Measurements from ENCODE around the gene C1orf87. TPM values are rescaled to one million over a fixed set of nuclear protein-coding genes. Genes with fewer than 3 reads are reported as not detected.
"Not testable (repeated sequence)": the region's sequence is repeated elsewhere in the genome, so short reads cannot be mapped to it uniquely, and the experiment has no call there.

Gene C1orf87
- total and polyA plus RNA-seq, 3 experiments from 2014 or later: not detected

- Mint-ChIP-seq H3K4me3 (no peak overlapping the region), H3K9me3 (no peaks in the 10 kb centered on the region), H3K27ac (no peak overlapping the region), H3K4me1 (peaks cover 2 to 6% (median 3%) of the 10 kb centered on the region in 3 donors), H3K36me3 (peaks cover 0 to 1% (median 0%) of the 10 kb centered on the region in 3 donors), H3K27me3 (peaks cover 13 to 44% of the 10 kb centered on the region in 2 donors)
- H3K27ac ChIP-seq (ENCODE audit: low read depth, low read length): no peak overlapping the region
- ChIA-PET POLR2A (no interaction called here), CTCF (interaction anchor here (1.4 to 2.2 kb wide), 2 partner anchors 9 to 1070 kb away, joined by 5 to 6 read pairs; no protein-coding TSS in a partner anchor)
- H3K4me1 ChIP-seq (ENCODE audit: insufficient read depth, low read length): no peaks in the 10 kb centered on the region
- H3K9me3 ChIP-seq (ENCODE audit: low read length): no peaks in the 10 kb centered on the region
- no peaks in the 10 kb centered on the region for H3K36me3 ChIP-seq (ENCODE audit: insufficient read depth, low read length)
- no peak overlapping the region for H3K4me3 ChIP-seq (ENCODE audit: low read length)
- DNase-seq: no peak
- H3K27me3 ChIP-seq (ENCODE audit: insufficient read depth, low read length, poor library complexity, severe bottlenecking): no peaks in the 10 kb centered on the region
Measured at GRCh38 chr1:59972216-59972927, 101.2 kb downstream of the C1orf87 start.

GRCh38 chr1:59971464-59971911, 102.1 kb downstream of the C1orf87 start:
- Histone ChIP-seq H3K27me3 (ENCODE audit: insufficient read depth, low read length, poor library complexity, severe bottlenecking) (no peaks in the 10 kb centered on the region), H3K4me3 (ENCODE audit: low read length) (no peak overlapping the region), H3K36me3 (ENCODE audit: insufficient read depth, low read length) (no peaks in the 10 kb centered on the region), H3K9me3 (ENCODE audit: low read length) (no peaks in the 10 kb centered on the region), H3K27ac (ENCODE audit: low read depth, low read length) (no peak overlapping the region), H3K4me1 (ENCODE audit: insufficient read depth, low read length) (no peaks in the 10 kb centered on the region)
- POLR2A ChIA-PET: no interaction called here
- DNase-seq: peak in 2 of 5 donors; percentile 7 to 47
- no peaks in the 10 kb centered on the region for H3K36me3 Mint-ChIP-seq
- peak overlapping the region in 1 of 8 donors; percentile 30 for H3K27ac Mint-ChIP-seq
- H3K9me3 Mint-ChIP-seq: no peaks in the 10 kb centered on the region
- CTCF ChIA-PET: interaction anchor here (0.5 to 2.2 kb wide), 6 partner anchors 8 to 1882 kb away, joined by 3 to 6 read pairs (median 4); no protein-coding TSS in a partner anchor
- H3K27me3 Mint-ChIP-seq: peaks cover 13 to 39% of the 10 kb centered on the region in 2 donors
- H3K4me1 Mint-ChIP-seq: peaks cover 2 to 6% (median 3%) of the 10 kb centered on the region in 3 donors
- no peak overlapping the region for H3K4me3 Mint-ChIP-seq

GRCh38 chr1:59969542-59970175, 103.9 kb downstream of the C1orf87 start:
- DNase-seq; H3K9me3 ChIP-seq (ENCODE audit: low read length); H3K4me3 ChIP-seq (ENCODE audit: low read length); H3K27ac Mint-ChIP-seq; H3K9me3 Mint-ChIP-seq; H3K36me3 ChIP-seq (ENCODE audit: insufficient read depth, low read length); H3K36me3 Mint-ChIP-seq; H3K4me3 Mint-ChIP-seq; H3K4me1 ChIP-seq (ENCODE audit: insufficient read depth, low read length); H3K27me3 ChIP-seq (ENCODE audit: insufficient read depth, low read length, poor library complexity, severe bottlenecking); H3K4me1 Mint-ChIP-seq; POLR2A ChIA-PET; H3K27ac ChIP-seq (ENCODE audit: low read depth, low read length): not testable (repeated sequence)
- CTCF ChIA-PET: interaction anchor here (1.0 to 2.0 kb wide), 2 partner anchors 10 to 22 kb away, joined by 3 to 5 read pairs; no protein-coding TSS in a partner anchor
- peaks cover 6 to 24% of the 10 kb centered on the region in 2 donors for H3K27me3 Mint-ChIP-seq

GRCh38 chr1:59968746-59969145, 104.8 kb downstream of the C1orf87 start:
- H3K9me3 ChIP-seq (ENCODE audit: low read length); POLR2A ChIA-PET; H3K27me3 ChIP-seq (ENCODE audit: insufficient read depth, low read length, poor library complexity, severe bottlenecking); H3K4me3 ChIP-seq (ENCODE audit: low read length); DNase-seq; H3K4me1 ChIP-seq (ENCODE audit: insufficient read depth, low read length); H3K27ac ChIP-seq (ENCODE audit: low read depth, low read length); H3K9me3 Mint-ChIP-seq; CTCF ChIA-PET; H3K4me1 Mint-ChIP-seq; H3K4me3 Mint-ChIP-seq; H3K36me3 Mint-ChIP-seq; H3K36me3 ChIP-seq (ENCODE audit: insufficient read depth, low read length): not testable (repeated sequence)
- peaks cover 6 to 18% of the 10 kb centered on the region in 2 donors for H3K27me3 Mint-ChIP-seq
- peak overlapping the region in 1 of 8 donors; percentile 22 for H3K27ac Mint-ChIP-seq

- H3K9me3 Mint-ChIP-seq: no peaks in the 10 kb centered on the region
- Histone ChIP-seq H3K4me3 (ENCODE audit: low read length) (no peak overlapping the region), H3K4me1 (ENCODE audit: insufficient read depth, low read length) (no peaks in the 10 kb centered on the region), H3K27ac (ENCODE audit: low read depth, low read length) (no peak overlapping the region), H3K36me3 (ENCODE audit: insufficient read depth, low read length) (no peaks in the 10 kb centered on the region), H3K27me3 (ENCODE audit: insufficient read depth, low read length, poor library complexity, severe bottlenecking) (no peaks in the 10 kb centered on the region), H3K9me3 (ENCODE audit: low read length) (no peaks in the 10 kb centered on the region)
- DNase-seq: no peak
- no peak overlapping the region for H3K27ac Mint-ChIP-seq
- CTCF ChIA-PET: no interaction called here
- H3K36me3 Mint-ChIP-seq: no peaks in the 10 kb centered on the region
- H3K27me3 Mint-ChIP-seq: peaks cover 2 to 11% of the 10 kb centered on the region in 2 donors
- H3K4me1 Mint-ChIP-seq: peaks cover 2 to 6% (median 3%) of the 10 kb centered on the region in 3 donors
- no peak overlapping the region for H3K4me3 Mint-ChIP-seq
- POLR2A ChIA-PET: no interaction called here
Measured at GRCh38 chr1:59967780-59968179, 105.8 kb downstream of the C1orf87 start.

- Histone ChIP-seq H3K36me3 (ENCODE audit: insufficient read depth, low read length) (no peaks in the 10 kb centered on the region), H3K9me3 (ENCODE audit: low read length) (no peaks in the 10 kb centered on the region), H3K4me3 (ENCODE audit: low read length) (no peak overlapping the region), H3K4me1 (ENCODE audit: insufficient read depth, low read length) (no peaks in the 10 kb centered on the region), H3K27me3 (ENCODE audit: insufficient read depth, low read length, poor library complexity, severe bottlenecking) (no peaks in the 10 kb centered on the region), H3K27ac (ENCODE audit: low read depth, low read length) (no peak overlapping the region)
- Mint-ChIP-seq H3K27ac (no peak overlapping the region), H3K9me3 (no peaks in the 10 kb centered on the region), H3K4me1 (peaks cover 2 to 6% (median 3%) of the 10 kb centered on the region in 3 donors), H3K27me3 (peaks cover 2 to 6% of the 10 kb centered on the region in 2 donors), H3K36me3 (no peaks in the 10 kb centered on the region), H3K4me3 (no peak overlapping the region)
- ChIA-PET CTCF (no interaction called here), POLR2A (interaction anchor here (0.6 kb wide), 1 partner anchor 152 kb away, joined by 3 read pairs; no protein-coding TSS in a partner anchor)
- DNase-seq: no peak
Measured at GRCh38 chr1:59967141-59967697, 106.4 kb downstream of the C1orf87 start.

GRCh38 chr1:59952065-59952464, 121.5 kb downstream of the C1orf87 start:
- Histone ChIP-seq H3K4me3 (ENCODE audit: low read length) (no peak overlapping the region), H3K27me3 (ENCODE audit: insufficient read depth, low read length, poor library complexity, severe bottlenecking) (no peaks in the 10 kb centered on the region), H3K9me3 (ENCODE audit: low read length) (no peaks in the 10 kb centered on the region), H3K27ac (ENCODE audit: low read depth, low read length) (no peak overlapping the region), H3K4me1 (ENCODE audit: insufficient read depth, low read length) (no peaks in the 10 kb centered on the region), H3K36me3 (ENCODE audit: insufficient read depth, low read length) (no peaks in the 10 kb centered on the region)
- no peak for DNase-seq
- CTCF ChIA-PET: no interaction called here
- H3K36me3 Mint-ChIP-seq: no peaks in the 10 kb centered on the region
- H3K9me3 Mint-ChIP-seq: no peaks in the 10 kb centered on the region
- H3K4me3 Mint-ChIP-seq: no peak overlapping the region
- peaks cover 0 to 5% of the 10 kb centered on the region in 2 donors for H3K27me3 Mint-ChIP-seq
- POLR2A ChIA-PET: no interaction called here
- no peak overlapping the region for H3K27ac Mint-ChIP-seq
- H3K4me1 Mint-ChIP-seq: no peaks in the 10 kb centered on the region

GRCh38 chr1:59949648-59950047, 123.9 kb downstream of the C1orf87 start:
- Histone ChIP-seq H3K9me3 (ENCODE audit: low read length) (no peaks in the 10 kb centered on the region), H3K4me3 (ENCODE audit: low read length) (no peak overlapping the region), H3K36me3 (ENCODE audit: insufficient read depth, low read length) (no peaks in the 10 kb centered on the region), H3K27me3 (ENCODE audit: insufficient read depth, low read length, poor library complexity, severe bottlenecking) (no peaks in the 10 kb centered on the region), H3K4me1 (ENCODE audit: insufficient read depth, low read length) (no peaks in the 10 kb centered on the region), H3K27ac (ENCODE audit: low read depth, low read length) (no peak overlapping the region)
- no peak overlapping the region for H3K4me3 Mint-ChIP-seq
- ChIA-PET CTCF (no interaction called here), POLR2A (no interaction called here)
- DNase-seq: no peak
- no peaks in the 10 kb centered on the region for H3K36me3 Mint-ChIP-seq
- no peaks in the 10 kb centered on the region for H3K9me3 Mint-ChIP-seq
- H3K27ac Mint-ChIP-seq: no peak overlapping the region
- H3K4me1 Mint-ChIP-seq: no peaks in the 10 kb centered on the region
- H3K27me3 Mint-ChIP-seq: peaks cover 0 to 5% of the 10 kb centered on the region in 2 donors
